Measurements from ENCODE around the gene UNC13B. TPM values are rescaled to one million over a fixed set of nuclear protein-coding genes. Genes with fewer than 3 reads are reported as not detected.

The UNC13B gene
- total and polyA plus RNA-seq, 2 of the 8 experiments (the other 6 are each of a cell fraction or from before 2014, with no cell fraction given) = 23.1 to 51.7 TPM

DNA sequence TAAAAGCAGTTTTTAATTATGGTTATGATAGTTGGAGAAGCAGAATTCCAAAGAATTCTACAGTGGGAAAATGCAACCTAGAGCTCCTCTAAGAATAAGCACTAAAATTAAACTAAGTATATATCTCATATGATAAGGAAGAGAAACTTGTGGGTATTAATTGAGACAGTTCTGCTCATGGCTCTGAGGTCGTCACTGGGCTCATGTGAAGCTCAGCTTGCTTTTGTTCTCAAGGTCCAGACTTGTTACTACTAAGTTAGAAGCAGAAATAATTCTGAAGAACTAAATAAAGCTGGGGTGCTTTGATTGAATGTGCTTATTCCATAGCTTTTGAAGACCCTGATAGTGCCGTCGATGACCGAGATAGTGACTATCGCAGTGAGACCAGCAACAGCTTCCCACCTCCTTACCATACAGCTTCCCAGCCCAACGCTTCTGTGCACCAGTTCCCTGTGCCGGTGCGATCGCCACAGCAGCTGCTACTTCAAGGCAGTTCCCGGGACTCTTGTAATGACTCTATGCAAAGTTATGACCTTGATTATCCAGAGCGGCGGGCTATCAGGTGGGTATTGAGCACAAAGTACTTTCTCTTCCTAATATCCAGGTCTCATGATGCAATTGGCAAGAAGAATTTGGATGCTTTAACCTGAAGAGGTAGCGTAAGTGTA is 133.7 kb downstream of the UNC13B start:
- H2AFZ ChIP-seq (ENCODE audit: low read length) = no peak overlapping the region
- TF ChIP-seq GABPA (IDR thresholded peaks at IDR 0.05; ENCODE audit: borderline replicate concordance, insufficient read depth, low read length) = no peak
- TF ChIP-seq KDM5A (IDR thresholded peaks at IDR 0.05; ENCODE audit: low read length) = no peak
- TF ChIP-seq RAD21 (IDR thresholded peaks at IDR 0.05 in 1 of 2, conservative IDR thresholded peaks at IDR 0.05 in 1 of 2; ENCODE audit: low read depth in 2 of 2, low read length in 2 of 2) = no peak
- no peak overlapping the region for H2BK12ac ChIP-seq (ENCODE audit: low read depth, low read length)
- H3K56ac ChIP-seq (replicated peaks; ENCODE audit: insufficient read length, low read depth, low read length) = no peak overlapping the region
- DNase-seq (ENCODE audit: low read depth in 1 of 2, low spot score in 2 of 2) (no peak), FAIRE-seq (no peak)
- H3K23ac ChIP-seq (ENCODE audit: insufficient read length) = no peak overlapping the region
- H2BK20ac ChIP-seq (ENCODE audit: low read length) = no peak overlapping the region
- H4K5ac ChIP-seq (ENCODE audit: insufficient read length, low read depth, low read length) = no peak overlapping the region
- H3K4ac ChIP-seq (replicated peaks; ENCODE audit: insufficient read length, low read depth, low read length) = no peak overlapping the region
- no peak overlapping the region for H3K18ac ChIP-seq (ENCODE audit: extremely low read depth, low read length)
- H3K4me2 ChIP-seq (ENCODE audit: insufficient read depth in 1 of 2, low read depth in 2 of 2, low read length in 2 of 2) = no peak overlapping the region
- H3K4me1 ChIP-seq (replicated peaks in 1 of 4; ENCODE audit: control insufficient read depth in 3 of 4, insufficient read depth in 4 of 4, low read length in 3 of 4) = no peaks in the 10 kb centered on the region
- no peak overlapping the region for H2AK5ac ChIP-seq (ENCODE audit: low read depth, low read length)
- H3K9me3 ChIP-seq (ENCODE audit: insufficient read depth in 2 of 2, low read depth in 1 of 2, low read length in 1 of 2) = no peaks in the 10 kb centered on the region
- H3K14ac ChIP-seq (ENCODE audit: insufficient read length) = no peak overlapping the region
- H4K91ac ChIP-seq (replicated peaks; ENCODE audit: insufficient read length, low read length) = no peak overlapping the region
- H3K27me3 ChIP-seq (replicated peaks in 1 of 4; ENCODE audit: control insufficient read depth in 3 of 4, extremely low read depth in 1 of 4, insufficient read depth in 3 of 4, low read length in 3 of 4) = no peaks in the 10 kb centered on the region
- H2BK15ac ChIP-seq (ENCODE audit: low read length) = no peak overlapping the region
- no peaks in the 10 kb centered on the region for H3K36me3 ChIP-seq (ENCODE audit: control insufficient read depth in 2 of 4, insufficient read depth in 4 of 4, low read length in 3 of 4)
- H3K27ac ChIP-seq (ENCODE audit: low read depth, low read length) = no peak overlapping the region
- no peak overlapping the region for H2BK5ac ChIP-seq (ENCODE audit: low read depth, low read length)
- no peak overlapping the region for H2BK120ac ChIP-seq (replicated peaks; ENCODE audit: low read depth, low read length)
- H4K20me1 ChIP-seq (replicated peaks in 1 of 2; ENCODE audit: control insufficient read depth in 1 of 2, insufficient read depth in 2 of 2, low read length in 2 of 2) = no peaks in the 10 kb centered on the region
- no peaks in the 10 kb centered on the region for H3K23me2 ChIP-seq (ENCODE audit: low read depth, low read length)
- H3K79me2 ChIP-seq (ENCODE audit: control insufficient read depth in 1 of 2, insufficient read depth in 2 of 2, low read length in 2 of 2) = no peaks in the 10 kb centered on the region
- H3K9ac ChIP-seq (replicated peaks in 1 of 4; ENCODE audit: extremely low read depth in 1 of 4, low read depth in 3 of 4, low read length in 3 of 4) = no peak overlapping the region
- ChIA-PET POLR2A (ENCODE audit: partially characterized antibody) (interaction anchor here (0.8 to 1.0 kb wide), 2 partner anchors 101 to 192 kb away, joined by 3 to 4 read pairs; no protein-coding TSS in a partner anchor), CTCF (ENCODE audit: partially characterized antibody) (interaction anchor here (0.7 kb wide), 1 partner anchor 32 kb away, joined by 4 read pairs; no protein-coding TSS in a partner anchor)
- WGBS, 2 experiments (ENCODE audit: extremely low coverage in 1 of 2, insufficient coverage in 1 of 2, insufficient read length in 1 of 2, insufficient replicate concordance in 2 of 2, low coverage in 1 of 2, low lambda C conversion rate in 2 of 2, missing lambda C conversion rate in 1 of 2) = 97% methylated on average over 13 of the region's 13 CpGs; no CpG with 5 or more reads in 1 of the 2 experiments
- H3K79me1 ChIP-seq (ENCODE audit: low read depth, low read length) = no peaks in the 10 kb centered on the region
- H4K8ac ChIP-seq (ENCODE audit: extremely low read depth, insufficient read depth, low read length) = no peak overlapping the region
- no peak overlapping the region for H3K4me3 ChIP-seq (ENCODE audit: extremely low read depth in 1 of 4, insufficient read depth in 2 of 4, low read depth in 3 of 4, low read length in 4 of 4)
